Activated naive CD8-positive, alpha-beta T cell treated with anti-CD3 and anti-CD28 coated beads, Interleukin-2, amount 50 U/mL, for 16 hours (primary cell): ENCODE results near the gene CIB1.
"Not testable (repeated sequence)": the region's sequence is repeated elsewhere in the genome, so short reads cannot be mapped to it uniquely, and the experiment has no call there.

ENCODE experiments used
- DNase-seq: peaks from one replicate; pipeline ENCODE4 v3.0.0-alpha.2; 2020; ENCODE audit warnings: low read depth, low spot score

CIB1 gene

GRCh38 chr15:90233387-90234095 lies at the start of gene CIB1:
Gene CIB1 (minus strand): TSS chr15:90233941. CDS start chr15:90233885, 56 bp downstream.
- peak; percentile 96 for DNase-seq

DNA sequence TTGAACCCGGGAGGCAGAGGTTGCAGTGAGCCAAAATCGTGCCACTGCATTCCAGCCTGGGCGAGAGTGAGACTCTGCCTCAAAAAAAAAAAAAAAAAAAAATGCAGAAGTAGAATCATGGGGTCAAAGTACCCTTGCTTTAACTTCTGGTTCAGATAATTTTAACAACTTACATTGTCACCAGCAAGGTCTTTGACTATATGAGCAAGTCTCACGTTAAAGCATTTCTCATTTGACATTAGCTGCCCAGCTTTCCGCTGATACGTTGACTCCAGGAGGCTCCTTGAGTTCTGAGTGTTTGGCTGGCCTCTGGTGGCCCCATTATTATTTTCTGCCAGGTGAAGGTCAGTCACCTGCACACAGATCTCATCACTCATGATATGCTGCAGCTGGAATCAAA lies 47.9 kb upstream of the CIB1 start:
- not testable (repeated sequence) for DNase-seq

DNA sequence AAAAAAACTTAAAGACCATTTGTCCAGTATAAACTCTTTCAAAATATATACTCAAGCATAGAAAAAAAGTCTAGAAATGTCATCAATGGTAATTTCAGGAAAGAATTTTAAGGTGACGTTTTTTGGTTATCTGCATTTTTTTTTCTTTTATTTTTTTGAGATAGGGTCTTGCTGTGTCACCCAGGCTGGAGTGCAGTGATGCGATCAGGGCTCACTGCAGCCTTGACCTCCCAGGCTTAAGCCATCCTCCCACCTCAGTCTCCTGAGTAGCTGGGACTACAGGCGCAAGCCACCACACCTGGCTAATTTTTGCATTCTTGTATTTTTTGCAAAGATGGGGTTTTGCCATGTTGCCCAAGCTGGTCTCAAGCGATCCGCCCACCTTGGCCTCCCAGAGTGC lies 47.0 kb upstream of the CIB1 start:
- not testable (repeated sequence) for DNase-seq

GRCh38 chr15:90278467-90278866 lies 44.7 kb upstream of the CIB1 start:
- not testable (repeated sequence) for DNase-seq

GRCh38 chr15:90271459-90272166 lies 37.9 kb upstream of the CIB1 start:
- DNase-seq = no peak

DNA sequence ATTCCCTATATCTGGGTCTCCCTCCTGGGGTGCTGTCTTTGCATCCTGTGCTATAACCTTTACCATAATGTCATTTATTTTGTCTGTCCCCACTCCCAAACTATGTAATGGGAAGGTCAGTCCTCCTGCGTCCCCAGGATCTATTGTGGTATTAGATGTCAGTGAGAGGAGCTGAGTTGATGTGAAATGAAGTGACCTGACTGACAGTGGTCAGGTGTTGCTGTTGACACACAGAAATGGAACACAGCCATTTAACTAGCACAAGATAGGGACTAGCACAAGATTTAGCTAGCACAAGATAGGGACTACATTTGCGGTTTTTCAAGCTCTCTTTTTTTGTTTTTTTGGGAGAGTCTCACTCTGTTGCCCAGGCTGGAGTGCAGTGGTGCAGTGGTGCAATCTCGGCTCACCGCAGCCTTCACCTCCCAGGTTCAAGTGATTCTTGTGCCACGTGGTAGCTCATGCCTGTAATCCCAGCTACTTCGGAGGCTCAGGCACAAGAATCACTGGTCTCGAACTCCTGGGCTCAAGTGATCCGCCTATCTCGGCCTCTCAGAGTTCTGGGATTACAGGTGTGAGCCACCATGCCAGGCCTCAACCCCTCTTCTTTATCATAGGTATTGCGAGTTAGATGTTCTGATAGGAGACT lies 36.9 kb upstream of the CIB1 start:
- no peak for DNase-seq

DNA sequence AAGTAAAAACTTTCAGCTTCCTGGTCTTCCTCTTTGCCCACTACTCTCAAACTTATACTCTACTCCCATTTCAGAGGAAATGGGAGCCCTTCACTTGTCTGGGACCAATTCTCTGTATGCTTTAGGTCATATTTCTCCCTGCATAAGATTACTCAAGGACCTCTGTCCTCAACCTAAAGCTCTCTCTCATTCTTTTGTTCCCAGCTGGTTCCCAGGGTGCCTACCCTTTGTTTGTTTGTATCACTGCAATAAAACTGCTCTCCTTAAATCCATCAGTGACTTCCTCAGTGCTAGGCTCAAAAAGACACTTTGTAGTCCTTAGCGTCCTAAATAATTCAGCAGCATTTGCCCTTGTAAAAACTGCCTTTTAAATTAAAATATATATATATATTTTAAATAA lies 34.7 kb upstream of the CIB1 start:
- no peak for DNase-seq

GRCh38 chr15:90266485-90266884 lies 32.7 kb upstream of the CIB1 start:
- no peak for DNase-seq

GRCh38 chr15:90266061-90266431 lies 32.3 kb upstream of the CIB1 start:
- no peak for DNase-seq

GRCh38 chr15:90265271-90266060 lies 31.7 kb upstream of the CIB1 start, which contains the start of gene NGRN:
Gene NGRN (plus strand): TSS chr15:90265672. CDS start chr15:90265713, 41 bp downstream.
- peak; percentile 85 for DNase-seq

- no peak for DNase-seq
Observed at GRCh38 chr15:90264671-90265070, 30.9 kb upstream of the CIB1 start.

DNA sequence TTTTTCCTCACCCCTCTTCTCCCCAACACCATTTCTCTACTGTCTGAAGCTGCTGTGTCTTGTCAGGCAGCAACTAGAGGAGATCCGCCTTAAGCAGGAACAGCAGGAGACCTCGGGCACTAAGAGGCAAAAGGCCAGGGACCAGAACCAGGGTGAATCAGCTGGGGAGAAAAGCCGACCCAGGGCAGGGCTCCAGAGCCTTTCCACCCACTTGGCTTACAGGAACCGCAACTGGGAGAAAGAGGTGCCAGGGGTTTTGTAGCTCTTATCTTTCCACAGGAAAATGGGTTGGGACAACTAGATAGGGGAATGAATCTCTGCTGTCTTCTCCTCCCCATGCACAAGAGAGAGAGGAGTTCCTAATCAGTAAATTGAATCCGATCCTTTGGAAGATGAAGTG lies 28.7 kb upstream of the CIB1 start:
- no peak for DNase-seq

GRCh38 chr15:90261811-90262210 lies 28.1 kb upstream of the CIB1 start:
- no peak for DNase-seq

GRCh38 chr15:90260731-90261130 lies 27.0 kb upstream of the CIB1 start:
- not testable (repeated sequence) for DNase-seq

DNA sequence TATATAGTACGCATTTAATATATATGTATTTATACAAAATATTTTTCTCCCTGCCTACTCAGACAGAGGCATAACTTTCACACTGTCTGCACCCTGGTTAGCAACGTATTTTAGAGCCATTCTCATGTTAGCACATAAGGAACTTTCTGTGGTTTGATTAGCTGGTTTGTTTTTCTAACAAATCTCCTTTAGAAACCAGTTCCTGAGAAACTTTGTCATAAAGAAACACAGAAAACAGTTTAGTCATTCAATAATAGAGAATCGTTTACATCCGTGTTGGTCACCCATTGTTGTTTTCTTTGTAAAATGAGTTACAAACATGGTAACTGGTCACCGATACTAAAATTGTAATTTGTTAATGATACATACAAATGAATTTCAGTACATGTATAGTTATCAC lies 25.8 kb upstream of the CIB1 start:
- no peak for DNase-seq

GRCh38 chr15:90257776-90258175 lies 24.0 kb upstream of the CIB1 start:
- DNase-seq = no peak

DNA sequence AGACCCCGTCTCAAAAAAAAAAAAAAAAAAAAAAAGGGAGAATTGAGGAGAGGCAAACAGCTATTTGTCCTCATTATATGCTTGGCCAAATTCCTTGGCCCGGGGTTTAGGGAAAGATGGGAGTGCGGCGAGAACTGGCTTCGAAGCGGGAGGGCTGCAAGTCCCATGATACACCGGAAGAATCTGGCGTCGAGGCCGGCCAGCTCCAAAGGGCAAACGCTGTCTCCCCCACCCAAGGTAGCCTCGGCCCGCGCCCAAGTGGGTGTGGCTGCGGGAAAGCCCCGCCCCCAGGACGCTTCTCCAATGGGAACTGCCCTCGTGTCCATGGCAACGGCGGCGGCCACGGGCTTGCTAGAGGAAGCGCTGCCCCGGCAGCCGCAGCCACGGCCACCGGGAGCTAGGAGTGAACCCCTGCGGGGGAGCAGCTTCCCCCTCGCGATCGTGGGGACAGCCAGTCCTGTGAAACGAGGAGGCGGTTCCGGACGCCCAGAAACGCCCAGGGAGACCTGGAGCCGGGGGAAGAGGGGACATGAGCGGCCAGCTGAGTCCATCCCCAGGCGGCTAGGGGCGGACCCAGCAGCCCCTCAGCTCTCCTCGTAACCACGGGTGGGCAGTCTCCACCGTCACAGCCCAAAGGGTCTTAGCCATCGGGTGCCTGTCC lies 15.6 kb upstream of the CIB1 start, which contains the start of gene TTLL13:
Gene TTLL13 (plus strand): TSS at position 354 of the 661 bp plus-strand sequence. CDS start 1,075 bp downstream, outside the sequence.
- DNase-seq = peak; percentile 58

- DNase-seq = no peak
Observed at GRCh38 chr15:90248789-90249202, 15.1 kb upstream of the CIB1 start.

DNA sequence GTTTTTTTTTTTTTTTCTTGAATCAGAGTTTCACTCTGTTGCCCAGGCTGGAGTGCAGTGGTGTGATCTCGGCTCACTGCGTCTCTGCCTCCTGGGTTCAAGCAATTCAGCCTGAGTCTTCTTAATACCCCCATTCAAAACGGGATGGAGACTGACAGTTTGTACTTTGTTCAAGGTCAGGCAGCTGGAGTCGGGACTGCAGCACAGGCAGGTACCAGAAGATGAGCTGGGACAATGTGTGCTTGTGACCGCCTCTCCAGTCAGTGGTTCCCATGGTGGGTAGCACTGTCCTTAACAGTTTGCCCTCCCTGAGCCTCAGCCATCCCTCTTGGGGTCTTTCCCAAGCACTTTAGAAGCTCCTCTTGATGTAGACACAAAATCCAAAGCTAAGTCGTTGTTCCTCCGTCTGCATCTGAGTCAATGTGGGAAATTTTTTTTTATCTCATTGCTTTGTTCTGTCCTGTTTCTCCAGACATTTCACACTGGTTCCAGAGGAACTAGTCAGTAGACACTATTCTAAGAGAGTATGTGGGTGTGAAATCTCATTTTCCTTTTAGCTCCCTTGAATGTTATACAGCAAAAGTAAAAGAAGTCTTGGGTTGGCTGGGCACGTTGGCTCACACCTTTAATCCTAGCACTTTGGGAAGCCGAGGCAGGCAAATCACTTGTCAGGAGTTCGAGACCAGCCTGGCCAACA lies 10.3 kb upstream of the CIB1 start:
- no peak for DNase-seq
